Raji (cell line): ENCODE measurements around the gene ADK.

Source experiments
- POLR2A ChIP-seq: IDR thresholded peaks from 2 replicates; pipeline ENCODE4 v1.6.1; 2011; ENCODE audit warnings: low read depth, low read length, control low read depth; ENCODE audit not compliant: insufficient read depth

Gene ADK

GRCh38 chr10:74733612-74734011, 582.6 kb downstream of the ADK start:
- TF ChIP-seq POLR2A = no peak

- TF ChIP-seq POLR2A = no peak
Measured at GRCh38 chr10:74736029-74736428, 585.0 kb downstream of the ADK start.

GRCh38 chr10:74738052-74738451, 587.0 kb downstream of the ADK start:
- no peak for TF ChIP-seq POLR2A

DNA sequence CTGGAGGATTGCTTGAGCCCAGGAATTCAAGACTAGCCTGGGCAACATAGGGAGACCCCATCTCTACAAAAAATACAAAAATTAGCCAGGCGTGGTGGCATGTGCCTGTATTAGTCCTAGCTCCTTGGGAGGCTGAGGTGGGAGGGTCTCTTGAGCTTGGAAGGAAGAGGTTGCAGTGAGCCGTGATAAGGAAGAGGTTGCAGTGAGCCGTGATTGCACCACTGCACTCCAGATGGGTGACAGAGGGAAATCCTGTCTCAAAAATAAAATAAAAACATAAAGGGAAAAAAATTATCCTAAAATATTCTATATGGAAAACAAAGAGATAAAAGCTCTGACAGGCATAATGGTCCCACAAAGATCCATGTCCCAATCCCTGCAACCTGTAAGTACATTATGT, 587.5 kb downstream of the ADK start:
- TF ChIP-seq POLR2A = no peak

DNA sequence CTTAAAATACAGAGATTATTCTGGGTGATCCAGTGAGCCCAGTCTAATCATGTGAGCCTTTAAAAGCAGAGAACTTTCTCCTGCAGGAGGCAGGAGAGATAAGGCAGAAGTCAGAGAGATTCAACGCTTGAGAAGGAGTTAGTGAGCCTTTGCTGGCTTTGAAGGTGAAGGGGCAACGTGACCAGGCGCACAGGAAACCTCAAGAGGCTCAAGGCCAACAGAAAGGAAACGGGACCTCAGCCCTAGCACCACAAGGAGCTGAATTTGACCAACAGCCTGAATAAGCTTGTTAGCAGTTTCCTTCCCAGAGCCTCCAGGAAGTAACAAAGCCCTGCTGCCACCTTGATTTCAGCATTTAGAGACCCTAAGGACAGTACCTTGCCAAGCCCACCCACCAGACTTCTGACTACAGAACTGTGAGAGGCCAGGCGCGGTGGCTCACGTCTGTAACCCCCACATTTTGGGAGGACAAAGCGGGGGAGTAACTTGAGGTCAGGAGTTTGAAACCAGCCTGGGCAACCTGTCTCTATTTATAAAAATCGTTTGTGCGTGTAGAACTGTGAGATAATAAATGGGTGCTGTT, 588.1 kb downstream of the ADK start:
- TF ChIP-seq POLR2A = no peak

DNA sequence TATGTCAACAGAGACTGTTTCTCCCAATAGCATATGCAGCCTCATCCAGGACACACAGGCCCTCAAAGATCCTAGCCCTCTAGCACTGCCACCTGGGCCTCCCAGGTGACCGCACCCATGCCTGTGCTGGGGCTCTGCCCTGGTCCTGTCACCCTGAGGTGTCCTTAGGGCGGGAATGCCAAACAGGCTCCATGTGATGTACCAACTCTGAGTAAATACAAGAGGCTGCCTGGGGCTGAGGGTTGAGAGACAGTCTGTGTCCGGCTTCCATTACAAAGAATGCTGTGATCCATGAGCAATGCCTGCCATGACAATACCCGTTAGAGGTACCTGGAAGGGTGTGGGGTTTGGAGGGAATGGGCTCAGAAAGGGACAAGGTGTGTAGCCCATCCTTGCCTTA, 592.4 kb downstream of the ADK start:
- TF ChIP-seq POLR2A = no peak

- TF ChIP-seq POLR2A = no peak
Measured at GRCh38 chr10:74745449-74745848, 594.4 kb downstream of the ADK start.

DNA sequence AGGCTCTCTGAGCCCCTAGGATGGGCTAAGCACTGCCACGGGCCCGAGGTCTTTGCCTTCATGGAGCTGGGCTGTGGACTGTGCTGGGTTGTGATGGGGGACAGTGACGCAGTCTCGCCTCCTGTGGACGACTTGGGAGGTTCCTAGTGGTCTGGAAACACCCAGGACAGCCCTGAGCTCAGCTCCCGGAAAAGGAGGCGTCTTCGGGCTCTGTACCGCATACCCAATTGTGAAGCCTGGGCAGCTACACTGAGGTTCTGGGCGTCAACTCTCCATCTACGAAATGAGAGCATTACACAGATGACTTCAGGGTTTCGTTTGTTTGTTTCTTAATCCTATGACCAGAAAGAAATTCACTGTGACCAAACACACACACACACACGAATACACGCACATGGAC, 595.8 kb downstream of the ADK start:
- no peak for TF ChIP-seq POLR2A

DNA sequence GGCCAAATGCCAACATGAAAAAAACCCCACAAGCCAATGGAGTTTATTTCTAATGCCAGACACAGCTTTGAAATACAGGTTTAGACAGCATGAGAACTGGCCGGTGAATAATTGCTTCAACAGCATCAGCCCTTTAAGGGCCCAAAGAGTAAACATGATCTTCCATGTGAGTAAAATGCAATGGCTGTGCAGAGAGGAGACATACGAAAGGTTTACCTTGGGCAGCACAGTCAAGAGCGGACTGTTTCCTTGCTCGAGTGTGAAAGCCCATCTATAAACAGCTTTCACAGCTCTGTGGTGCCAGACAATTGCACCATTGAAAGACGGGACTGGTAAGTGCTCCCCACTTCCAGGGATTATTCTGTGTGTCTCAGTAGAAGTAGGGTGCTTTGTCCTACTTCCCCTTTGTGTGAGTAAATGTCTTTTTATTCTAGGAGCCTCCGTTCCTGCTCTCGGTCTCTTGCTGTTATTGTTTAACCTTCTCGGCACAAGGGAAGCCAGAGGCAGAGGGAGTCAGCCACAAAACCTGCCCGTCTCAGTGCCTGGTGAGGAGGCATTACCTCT, 597.5 kb downstream of the ADK start:
- no peak for TF ChIP-seq POLR2A

DNA sequence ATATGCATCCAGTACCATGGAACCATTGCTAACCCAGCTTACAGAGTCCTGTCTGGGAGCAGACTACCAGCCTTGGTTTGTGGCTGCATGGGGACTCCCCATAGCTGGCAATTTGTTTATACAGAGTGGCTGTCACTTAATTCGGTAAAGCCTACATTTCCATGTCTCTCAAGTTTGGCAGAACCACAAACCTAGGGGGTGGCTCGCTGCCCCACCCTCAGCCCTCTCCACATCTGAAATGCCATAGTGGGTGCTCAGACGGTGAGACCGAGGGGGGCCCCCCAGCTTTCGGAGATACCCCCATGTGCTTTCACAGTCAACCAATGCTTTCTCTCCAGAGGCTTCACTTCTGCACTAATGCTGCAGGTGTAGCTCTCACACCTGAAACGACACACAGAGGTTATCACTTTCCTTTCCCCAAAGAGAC, 599.8 kb downstream of the ADK start:
- no peak for TF ChIP-seq POLR2A

GRCh38 chr10:74752371-74753040, 601.5 kb downstream of the ADK start:
- no peak for TF ChIP-seq POLR2A

DNA sequence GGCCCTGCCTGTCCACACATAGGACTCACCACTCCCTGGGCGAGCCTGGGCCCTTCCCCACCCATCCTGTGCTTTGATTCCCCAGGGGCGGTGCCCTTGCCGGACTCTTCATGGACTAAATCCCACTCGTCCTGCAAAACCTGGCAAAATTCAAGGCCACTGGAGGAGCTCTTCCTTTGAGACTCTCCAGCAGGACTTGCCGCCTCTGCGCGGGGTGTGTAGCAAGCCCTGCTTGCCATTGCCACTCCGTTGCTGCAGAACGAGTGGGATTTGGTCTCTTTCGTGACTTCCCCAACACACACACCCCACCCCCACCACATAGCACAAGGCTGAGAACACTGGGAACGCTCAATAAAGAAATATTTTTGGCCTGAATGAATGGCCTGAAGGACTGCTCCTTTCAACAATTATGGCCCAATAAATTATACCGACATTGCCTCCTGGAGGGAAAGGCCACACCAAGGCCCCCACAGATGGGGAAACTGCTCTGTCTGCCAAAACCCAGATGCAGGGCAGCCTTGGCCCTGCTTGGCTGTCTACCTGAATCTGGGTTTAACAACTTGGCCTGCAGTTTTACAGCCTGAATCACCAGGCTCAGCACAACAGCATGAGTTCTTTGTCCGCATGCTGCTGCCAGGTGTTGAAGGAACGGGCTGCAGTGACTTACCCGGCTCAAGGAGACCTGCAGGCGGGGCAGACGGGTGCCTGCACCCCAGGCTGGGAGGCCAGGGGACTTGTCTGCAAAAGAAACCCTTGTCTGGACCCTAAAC, 602.6 kb downstream of the ADK start:
- no peak for TF ChIP-seq POLR2A

- no peak for TF ChIP-seq POLR2A
Measured at GRCh38 chr10:74754381-74754821, 603.4 kb downstream of the ADK start.

DNA sequence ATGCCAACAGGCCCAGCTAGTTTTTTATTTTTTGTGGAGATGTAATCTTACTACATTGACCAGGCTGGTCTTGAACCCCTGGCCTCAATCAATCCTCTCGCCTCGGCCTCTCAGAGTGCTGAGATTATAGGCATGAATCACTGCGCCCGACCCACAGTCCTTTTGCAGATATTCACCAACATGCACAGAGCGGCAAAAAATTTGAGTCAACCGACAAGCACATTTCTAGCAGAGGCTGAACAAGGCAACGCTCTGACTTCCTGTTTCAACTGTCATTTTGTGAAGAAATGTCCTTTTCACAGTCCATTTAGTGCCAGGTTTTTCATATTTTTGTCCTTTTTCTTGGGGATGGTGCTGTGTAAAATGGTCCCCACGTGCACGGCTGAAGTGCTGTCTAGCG, 604.3 kb downstream of the ADK start:
- no peak for TF ChIP-seq POLR2A
